ENCODE data around the gene LRRC19.

- TF ChIP-seq CTCF (IDR thresholded peaks at IDR 0.05; ENCODE audit: borderline replicate concordance, extremely low read depth, low read length, poor library complexity, severe bottlenecking) = no peak
- no peak for TF ChIP-seq EZH2 (IDR thresholded peaks at IDR 0.05; ENCODE audit: borderline replicate concordance, low read depth, low read length, severe bottlenecking)
Observed at GRCh38 chr9:26949637-26950069, 55.8 kb downstream of the LRRC19 start.

Measured in DND-41 (cell line).